Measurements from ENCODE around the gene TTC21A. TPM values are rescaled to one million over a fixed set of nuclear protein-coding genes. Genes with fewer than 3 reads are reported as not detected.
A peak's percentile ranks its signal among the peaks of the same experiment; 100 is the strongest.

Gene TTC21A
- total RNA-seq, 1 donor from 2014 or later = 18.8 TPM

DNA sequence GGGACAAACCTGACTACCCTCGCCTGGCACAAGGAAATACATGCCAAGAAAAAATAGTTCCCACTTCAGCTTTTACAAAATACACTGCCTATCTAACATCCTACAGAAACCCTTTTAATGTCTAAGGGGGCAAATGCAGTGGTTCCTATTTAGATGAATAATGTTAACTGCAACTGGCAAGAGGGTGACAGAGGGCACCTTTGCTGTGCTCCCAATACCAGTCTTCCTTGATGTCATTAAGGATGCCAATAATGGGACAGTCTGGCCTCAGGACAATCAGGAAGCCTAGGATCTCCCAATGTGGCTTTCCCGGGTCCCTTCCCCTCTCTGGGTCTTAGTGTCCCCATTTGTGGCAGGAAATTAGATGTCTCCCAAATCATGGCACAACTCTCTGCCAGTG, 32.0 kb downstream of the TTC21A start:
- no peak for DNase-seq
- no peak for ATAC-seq
- Histone ChIP-seq H3K4me1 (peaks cover 59% of the 10 kb centered on the region), H3K4me3 (no peak overlapping the region), H3K36me3 (peaks cover 65% of the 10 kb centered on the region), H3K27ac (no peak overlapping the region), H3K27me3 (ENCODE audit: low read depth) (no peaks in the 10 kb centered on the region), H3K9me3 (no peaks in the 10 kb centered on the region)
- intact Hi-C loops (cut with DNase I) = no loop called here
- TF ChIP-seq, protein P1, sequence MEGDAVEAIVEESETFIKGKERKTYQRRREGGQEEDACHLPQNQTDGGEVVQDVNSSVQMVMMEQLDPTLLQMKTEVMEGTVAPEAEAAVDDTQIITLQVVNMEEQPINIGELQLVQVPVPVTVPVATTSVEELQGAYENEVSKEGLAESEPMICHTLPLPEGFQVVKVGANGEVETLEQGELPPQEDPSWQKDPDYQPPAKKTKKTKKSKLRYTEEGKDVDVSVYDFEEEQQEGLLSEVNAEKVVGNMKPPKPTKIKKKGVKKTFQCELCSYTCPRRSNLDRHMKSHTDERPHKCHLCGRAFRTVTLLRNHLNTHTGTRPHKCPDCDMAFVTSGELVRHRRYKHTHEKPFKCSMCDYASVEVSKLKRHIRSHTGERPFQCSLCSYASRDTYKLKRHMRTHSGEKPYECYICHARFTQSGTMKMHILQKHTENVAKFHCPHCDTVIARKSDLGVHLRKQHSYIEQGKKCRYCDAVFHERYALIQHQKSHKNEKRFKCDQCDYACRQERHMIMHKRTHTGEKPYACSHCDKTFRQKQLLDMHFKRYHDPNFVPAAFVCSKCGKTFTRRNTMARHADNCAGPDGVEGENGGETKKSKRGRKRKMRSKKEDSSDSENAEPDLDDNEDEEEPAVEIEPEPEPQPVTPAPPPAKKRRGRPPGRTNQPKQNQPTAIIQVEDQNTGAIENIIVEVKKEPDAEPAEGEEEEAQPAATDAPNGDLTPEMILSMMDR (IDR thresholded peaks at IDR 0.05) = no peak

- no peak for DNase-seq
- Histone ChIP-seq H3K4me1 (peaks cover 57% of the 10 kb centered on the region), H3K27me3 (ENCODE audit: low read depth) (no peaks in the 10 kb centered on the region), H3K27ac (peak overlapping the region; percentile 79), H3K36me3 (peaks cover 75% of the 10 kb centered on the region), H3K9me3 (no peaks in the 10 kb centered on the region), H3K4me3 (no peak overlapping the region)
- TF ChIP-seq, protein P1 (IDR thresholded peaks at IDR 0.05) = no peak
- ATAC-seq = no peak
- intact Hi-C loops (cut with DNase I) = no loop called here
Measured at GRCh38 chr3:39140341-39140971, 33.0 kb downstream of the TTC21A start.

GRCh38 chr3:39141171-39141995, 33.9 kb downstream of the TTC21A start:
- intact Hi-C loops (cut with DNase I) = no loop called here
- Histone ChIP-seq H3K9me3 (no peaks in the 10 kb centered on the region), H3K36me3 (peaks cover 85% of the 10 kb centered on the region), H3K27ac (peak overlapping the region; percentile 79), H3K4me3 (peak overlapping the region; percentile 25), H3K27me3 (ENCODE audit: low read depth) (no peaks in the 10 kb centered on the region), H3K4me1 (peaks cover 57% of the 10 kb centered on the region)
- TF ChIP-seq, protein P1 (IDR thresholded peaks at IDR 0.05) = no peak
- DNase-seq (peak; percentile 90), ATAC-seq (peak; percentile 74 to 86)

GRCh38 chr3:39142067-39142466, 34.6 kb downstream of the TTC21A start:
- ATAC-seq (peak; percentile 0 to 2), DNase-seq (no peak)
- TF ChIP-seq, protein P1 (IDR thresholded peaks at IDR 0.05) = no peak
- no peak overlapping the region for H3K4me3 ChIP-seq
- intact Hi-C loops (cut with DNase I) = no loop called here
- H3K9me3 ChIP-seq = no peaks in the 10 kb centered on the region
- peaks cover 61% of the 10 kb centered on the region for H3K4me1 ChIP-seq
- H3K27me3 ChIP-seq (ENCODE audit: low read depth) = no peaks in the 10 kb centered on the region
- peaks cover 81% of the 10 kb centered on the region for H3K36me3 ChIP-seq
- peak overlapping the region; percentile 79 for H3K27ac ChIP-seq

- H3K4me1 ChIP-seq = peaks cover 73% of the 10 kb centered on the region
- no peaks in the 10 kb centered on the region for H3K27me3 ChIP-seq (ENCODE audit: low read depth)
- TF ChIP-seq, protein P1 (IDR thresholded peaks at IDR 0.05) = no peak
- intact Hi-C loops (cut with DNase I) = no loop called here
- DNase-seq = no peak
- peaks cover 76% of the 10 kb centered on the region for H3K36me3 ChIP-seq
- no peak for ATAC-seq
- no peak overlapping the region for H3K4me3 ChIP-seq
- H3K9me3 ChIP-seq = no peaks in the 10 kb centered on the region
- peak overlapping the region; percentile 79 for H3K27ac ChIP-seq
Measured at GRCh38 chr3:39143051-39143885, 35.8 kb downstream of the TTC21A start.

All from lower lobe of right lung (tissue), 2 donors.